OCI-LY1 (cell line): ENCODE results near the gene LIN9.

ENCODE experiments used
- EZH2 ChIP-seq: fragments of 200-600 bp; sonication (generic), shearing (Covaris generic); IDR thresholded peaks from 2 replicates; pipeline ENCODE4 v1.8.0; 2017; ENCODE audit warnings: borderline replicate concordance, mixed run types, mild to moderate bottlenecking, antibody characterized with exemption, low read length, moderate library complexity, mixed read lengths
- TF ChIP-seq, protein P1 (sequence below): fragments of 200-600 bp; sonication (generic), shearing (Covaris generic); IDR thresholded peaks from 2 replicates; pipeline ENCODE4 v1.5.1; 2017; ENCODE audit warnings: mild to moderate bottlenecking, antibody characterized with exemption, low read length, moderate library complexity, mixed read lengths

DNA sequence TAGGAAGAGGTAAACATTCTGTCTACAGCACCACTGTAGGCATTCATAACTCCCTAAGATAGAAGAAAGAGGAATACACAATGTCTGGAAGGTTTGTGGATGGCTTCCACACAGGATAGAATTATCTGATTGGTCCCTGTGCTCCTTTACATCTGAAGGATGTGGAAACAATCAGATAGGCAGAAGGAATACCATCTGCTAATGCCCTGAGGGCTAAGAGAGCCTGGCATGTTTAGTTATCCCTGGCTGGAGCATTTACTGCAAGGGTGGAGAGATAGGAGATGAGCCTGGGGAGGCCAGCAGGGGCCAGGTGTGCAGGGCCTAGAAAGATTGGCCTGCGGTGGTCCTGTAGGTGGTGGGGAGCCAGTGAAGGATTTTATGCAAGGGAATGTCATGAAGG, 113.8 kb downstream of the LIN9 start:
- TF ChIP-seq, protein P1, sequence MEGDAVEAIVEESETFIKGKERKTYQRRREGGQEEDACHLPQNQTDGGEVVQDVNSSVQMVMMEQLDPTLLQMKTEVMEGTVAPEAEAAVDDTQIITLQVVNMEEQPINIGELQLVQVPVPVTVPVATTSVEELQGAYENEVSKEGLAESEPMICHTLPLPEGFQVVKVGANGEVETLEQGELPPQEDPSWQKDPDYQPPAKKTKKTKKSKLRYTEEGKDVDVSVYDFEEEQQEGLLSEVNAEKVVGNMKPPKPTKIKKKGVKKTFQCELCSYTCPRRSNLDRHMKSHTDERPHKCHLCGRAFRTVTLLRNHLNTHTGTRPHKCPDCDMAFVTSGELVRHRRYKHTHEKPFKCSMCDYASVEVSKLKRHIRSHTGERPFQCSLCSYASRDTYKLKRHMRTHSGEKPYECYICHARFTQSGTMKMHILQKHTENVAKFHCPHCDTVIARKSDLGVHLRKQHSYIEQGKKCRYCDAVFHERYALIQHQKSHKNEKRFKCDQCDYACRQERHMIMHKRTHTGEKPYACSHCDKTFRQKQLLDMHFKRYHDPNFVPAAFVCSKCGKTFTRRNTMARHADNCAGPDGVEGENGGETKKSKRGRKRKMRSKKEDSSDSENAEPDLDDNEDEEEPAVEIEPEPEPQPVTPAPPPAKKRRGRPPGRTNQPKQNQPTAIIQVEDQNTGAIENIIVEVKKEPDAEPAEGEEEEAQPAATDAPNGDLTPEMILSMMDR: no peak
- no peak for TF ChIP-seq EZH2
